Limb (tissue), 2 donors: ENCODE results near the gene GABRR2.

Source experiments
- DNase-seq, 2 donors: peaks; one replicate each; pipeline ENCODE4 v3.0.0-alpha.2; 2016; ENCODE audit errors: extremely low spot score in 2 of 2

Gene GABRR2

DNA sequence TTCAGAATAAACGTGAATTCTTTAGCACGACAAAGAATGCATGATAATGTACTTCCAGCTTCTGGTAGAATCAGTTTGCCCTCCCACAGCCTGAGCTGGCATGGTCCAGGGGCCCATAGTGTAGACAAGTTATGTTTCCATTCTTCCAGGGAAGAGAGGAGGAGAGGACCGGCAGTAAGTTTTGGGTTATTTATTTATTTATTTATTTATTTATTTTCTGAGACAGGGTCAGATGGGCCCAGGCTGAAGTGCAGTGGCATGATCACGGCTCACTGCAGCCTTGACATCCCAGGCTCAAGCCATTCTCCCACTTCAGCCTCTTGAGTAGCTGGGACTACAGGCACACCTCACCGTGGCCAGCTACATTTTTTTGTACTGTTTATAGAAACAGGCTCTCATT is 102.6 kb downstream of the GABRR2 start:
- DNase-seq, result no peak

DNA sequence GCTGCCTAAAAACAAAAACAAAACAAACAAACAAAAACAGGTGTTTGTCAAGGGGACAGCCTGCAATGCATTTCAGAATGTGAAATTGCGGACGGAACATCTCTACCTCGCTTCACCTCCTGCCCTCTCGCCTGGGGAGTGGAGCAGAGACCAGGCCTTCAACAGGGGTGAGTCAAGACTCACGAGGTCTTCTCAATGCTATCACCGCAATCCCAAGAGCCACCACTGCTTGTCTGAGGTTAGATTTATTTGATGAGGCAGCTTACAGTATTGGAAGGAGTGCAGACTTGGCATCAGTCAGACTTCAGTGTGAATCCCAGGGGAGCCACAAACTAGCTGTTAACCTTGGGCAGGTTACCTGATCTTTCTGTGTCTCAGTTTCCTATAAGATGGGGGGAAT is 105.6 kb downstream of the GABRR2 start:
- DNase-seq, result no peak

DNA sequence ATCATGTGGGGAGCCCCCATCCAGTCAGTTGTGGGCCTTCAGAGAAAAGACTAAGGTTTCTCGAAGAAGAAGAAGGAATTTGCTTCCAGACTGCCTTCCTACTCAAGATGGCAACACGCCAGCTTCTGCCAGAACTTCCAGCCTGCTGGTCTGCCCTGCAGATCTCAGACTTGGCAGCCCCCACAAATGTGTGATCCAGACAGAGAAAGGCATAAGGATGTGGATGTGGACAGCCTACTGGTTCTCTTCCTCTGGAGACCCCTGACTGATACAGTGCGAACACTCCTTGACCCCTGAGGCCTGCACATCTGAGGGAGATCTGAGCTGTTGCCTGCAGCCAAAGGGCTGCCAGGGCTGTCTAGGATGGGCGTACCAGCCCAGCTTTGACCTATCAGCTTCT is 106.5 kb downstream of the GABRR2 start:
- no peak for DNase-seq
